Mesenchymal stem cell (in vitro differentiated cells and primary cell): ENCODE measurements around the gene BABAM2.

Source experiments
- DNase-seq: peaks from one replicate; pipeline ENCODE4 v3.0.0-alpha.2; 2013
- H2AFZ ChIP-seq: one replicate; pipeline ENCODE4 v1.6.1; 2013; ENCODE audit warnings: low read depth, mild to moderate bottlenecking, control low read depth, inconsistent platforms, low read length, moderate library complexity
- H2AK5ac ChIP-seq: 2 replicates; pipeline ENCODE4 v1.6.1; 2013; ENCODE audit warnings: low read length, moderate library complexity, mild to moderate bottlenecking, inconsistent platforms; ENCODE audit not compliant: severe bottlenecking
- H2BK120ac ChIP-seq: one replicate; pipeline ENCODE4 v1.6.1; 2013; ENCODE audit warnings: low read depth, mild to moderate bottlenecking, inconsistent platforms, low read length, moderate library complexity
- H2BK12ac ChIP-seq, 2 experiments: one replicate each; pipeline ENCODE4 v1.6.1; 2013; ENCODE audit warnings: inconsistent platforms in 2 of 2, low read length in 2 of 2, mild to moderate bottlenecking in 2 of 2, moderate library complexity in 2 of 2, control low read depth in 1 of 2
- H2BK15ac ChIP-seq: one replicate; pipeline ENCODE4 v1.6.1; 2013; ENCODE audit warnings: mild to moderate bottlenecking, low read depth, inconsistent platforms; ENCODE audit not compliant: poor library complexity, severe bottlenecking
- H2BK5ac ChIP-seq: 2 replicates; pipeline ENCODE4 v1.6.1; 2013; ENCODE audit warnings: low read depth, mild to moderate bottlenecking, low read length, control low read depth, inconsistent platforms; ENCODE audit not compliant: poor library complexity, severe bottlenecking
- H3K14ac ChIP-seq, 2 experiments: one replicate each; pipeline ENCODE4 v1.6.1; 2013; ENCODE audit warnings: inconsistent platforms in 2 of 2, low read length in 2 of 2, control low read depth in 1 of 2, mild to moderate bottlenecking in 1 of 2, moderate library complexity in 1 of 2
- H3K18ac ChIP-seq, 2 experiments: one replicate each; pipeline ENCODE4 v1.6.1; 2013; ENCODE audit warnings: inconsistent platforms in 2 of 2, low read length in 2 of 2, control low read depth in 1 of 2, low read depth in 1 of 2, mild to moderate bottlenecking in 1 of 2
- H3K23ac ChIP-seq, 2 experiments: one replicate each; pipeline ENCODE4 v1.6.1; 2013; ENCODE audit warnings: inconsistent platforms in 2 of 2, low read length in 2 of 2, mild to moderate bottlenecking in 2 of 2, moderate library complexity in 2 of 2, control low read depth in 1 of 2
- H3K27ac ChIP-seq: 2 replicates; pipeline ENCODE4 v1.5.1; 2013; ENCODE audit warnings: mild to moderate bottlenecking, moderate library complexity, low read length, control low read depth, inconsistent platforms; ENCODE audit not compliant: poor library complexity, severe bottlenecking
- H3K27me3 ChIP-seq, 2 experiments: 2 replicates each; pipeline versions ENCODE4 v1.6.1 to v1.7.0; 2013; ENCODE audit warnings: low read length in 2 of 2, mild to moderate bottlenecking in 2 of 2, moderate library complexity in 2 of 2, control low read depth in 1 of 2, inconsistent platforms in 1 of 2; ENCODE audit not compliant: control insufficient read depth in 1 of 2, insufficient read depth in 1 of 2
- H3K36me3 ChIP-seq, 2 experiments: 2 replicates each; pipeline versions ENCODE4 v1.6.1 to v1.7.0; 2013; ENCODE audit warnings: low read length in 2 of 2, control low read depth in 1 of 2, inconsistent platforms in 1 of 2, low read depth in 1 of 2, mild to moderate bottlenecking in 1 of 2; ENCODE audit not compliant: insufficient read depth in 2 of 2, control insufficient read depth in 1 of 2
- H3K4ac ChIP-seq, 2 experiments: one replicate each; pipeline ENCODE4 v1.6.1; 2013; ENCODE audit warnings: inconsistent platforms in 2 of 2, low read length in 2 of 2, mild to moderate bottlenecking in 2 of 2, moderate library complexity in 2 of 2, control low read depth in 1 of 2, low read depth in 1 of 2
- H3K4me1 ChIP-seq: 2 replicates; pipeline ENCODE4 v1.6.1; 2013; ENCODE audit warnings: low read depth, low read length, control low read depth; ENCODE audit not compliant: control insufficient read depth, insufficient read depth
- H3K4me2 ChIP-seq: 2 replicates; pipeline ENCODE4 v1.6.1; 2013; ENCODE audit warnings: low read length, mild to moderate bottlenecking, inconsistent platforms; ENCODE audit not compliant: poor library complexity, severe bottlenecking
- H3K4me3 ChIP-seq, 2 experiments: 2 replicates each; pipeline versions ENCODE4 v1.5.1 to v1.7.0; 2013; ENCODE audit warnings: low read length in 2 of 2, mild to moderate bottlenecking in 2 of 2, control low read depth in 1 of 2, low read depth in 1 of 2; ENCODE audit not compliant: insufficient read depth in 1 of 2
- H3K79me1 ChIP-seq: replicated peaks from 2 replicates; pipeline ENCODE4 v1.6.1; 2013; ENCODE audit warnings: mild to moderate bottlenecking, control low read depth, low read length, inconsistent platforms; ENCODE audit not compliant: poor library complexity, severe bottlenecking
- H3K9ac ChIP-seq: 2 replicates; pipeline ENCODE4 v1.7.0; 2013; ENCODE audit warnings: mild to moderate bottlenecking, low read length, moderate library complexity
- H3K9me3 ChIP-seq: 2 replicates; pipeline ENCODE4 v1.7.0; 2013; ENCODE audit warnings: mild to moderate bottlenecking, low read length; ENCODE audit not compliant: control insufficient read depth
- H4K8ac ChIP-seq: one replicate; pipeline ENCODE4 v1.6.1; 2013; ENCODE audit warnings: inconsistent platforms, mild to moderate bottlenecking, low read length, moderate library complexity
- H4K91ac ChIP-seq: one replicate; pipeline ENCODE4 v1.6.1; 2013; ENCODE audit warnings: mild to moderate bottlenecking, low read length, inconsistent platforms
- WGBS: methylation state at CpG from one replicate; pipeline ENCODE4 v1.1.7; 2013; ENCODE audit warnings: mixed read lengths; 5-methylcytosine and 5-hydroxymethylcytosine counted together

BABAM2 gene

GRCh38 chr2:28046921-28047320, 156.4 kb downstream of the BABAM2 start:
- H3K4ac ChIP-seq: peak overlapping the region in 1 of 2 experiments; percentile 53
- H3K36me3 ChIP-seq: peaks cover 0 to 6% of the 10 kb centered on the region in 2 experiments
- H3K14ac ChIP-seq: no peak overlapping the region
- H2AFZ ChIP-seq: no peak overlapping the region
- H2AK5ac ChIP-seq: peak overlapping the region; percentile 86
- H3K79me1 ChIP-seq: peaks cover 3% of the 10 kb centered on the region
- H3K27ac ChIP-seq: no peak overlapping the region
- H3K4me3 ChIP-seq: no peak overlapping the region
- no peak overlapping the region for H2BK120ac ChIP-seq
- H3K23ac ChIP-seq: no peak overlapping the region
- H3K9ac ChIP-seq: peak overlapping the region; percentile 56
- H3K4me2 ChIP-seq: no peak overlapping the region
- H3K27me3 ChIP-seq: no peaks in the 10 kb centered on the region
- no peak for DNase-seq
- peaks cover 1% of the 10 kb centered on the region for H3K4me1 ChIP-seq
- H3K18ac ChIP-seq: no peak overlapping the region
- no peak overlapping the region for H2BK5ac ChIP-seq
- no peak overlapping the region for H2BK12ac ChIP-seq
- H4K8ac ChIP-seq: no peak overlapping the region
- WGBS: no CpG with 5 or more reads among the region's 2 CpGs
- H3K9me3 ChIP-seq: no peaks in the 10 kb centered on the region
- no peak overlapping the region for H2BK15ac ChIP-seq
- H4K91ac ChIP-seq: no peak overlapping the region

DNA sequence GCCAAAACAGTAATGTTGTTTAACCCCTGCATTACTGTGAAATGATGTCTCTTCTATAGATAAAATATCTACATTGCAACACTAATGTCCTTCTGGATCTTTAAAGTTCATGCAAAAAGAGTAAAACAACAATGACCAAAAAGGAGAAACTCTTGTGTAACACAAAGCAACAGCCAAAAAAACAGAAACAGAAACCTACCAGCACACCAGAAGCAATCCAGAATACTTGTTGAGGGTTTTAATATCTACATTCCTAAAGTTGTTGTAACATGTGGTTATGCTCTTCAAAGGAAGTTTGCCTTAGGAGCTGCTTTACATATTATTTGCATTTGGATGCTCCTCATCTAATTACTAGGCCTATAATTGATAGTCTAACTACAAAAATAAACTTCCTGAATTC, 157.2 kb downstream of the BABAM2 start:
- Histone ChIP-seq H4K8ac (no peak overlapping the region), H3K4me3 (no peak overlapping the region), H3K4ac (no peak overlapping the region), H3K27ac (no peak overlapping the region), H3K14ac (no peak overlapping the region), H2AFZ (no peak overlapping the region), H3K23ac (no peak overlapping the region), H3K79me1 (peaks cover 3% of the 10 kb centered on the region), H2BK5ac (no peak overlapping the region), H2BK15ac (no peak overlapping the region), H3K4me1 (peaks cover 1% of the 10 kb centered on the region), H3K4me2 (no peak overlapping the region), H2AK5ac (no peak overlapping the region), H3K36me3 (peaks cover 0 to 6% of the 10 kb centered on the region in 2 experiments), H3K9ac (peak overlapping the region; percentile 56), H3K9me3 (no peaks in the 10 kb centered on the region), H2BK120ac (no peak overlapping the region), H3K18ac (no peak overlapping the region), H3K27me3 (no peaks in the 10 kb centered on the region), H2BK12ac (no peak overlapping the region), H4K91ac (no peak overlapping the region)
- DNase-seq: peak; percentile 64

DNA sequence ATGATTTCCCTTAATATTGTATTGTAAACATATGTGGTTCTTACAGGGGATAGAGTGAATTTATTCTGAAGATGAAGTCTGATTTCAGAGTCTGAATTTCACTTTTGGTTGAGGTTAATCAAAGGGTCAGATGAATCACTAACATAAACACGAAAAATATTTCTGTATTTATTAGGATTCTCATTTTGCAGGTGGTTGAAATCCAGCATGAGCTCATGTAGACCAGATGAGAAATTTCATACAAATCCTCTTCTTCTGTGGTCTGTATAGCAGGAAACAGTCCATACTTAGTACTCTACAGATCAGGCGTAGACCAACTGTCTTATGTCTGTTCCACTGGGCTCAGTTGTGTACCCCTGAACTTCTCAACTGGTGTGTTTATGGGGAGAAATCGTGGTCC, 157.8 kb downstream of the BABAM2 start:
- H3K79me1 ChIP-seq: peaks cover 3% of the 10 kb centered on the region
- 100% methylated on average over 2 of the region's 3 CpGs for WGBS
- H2BK15ac ChIP-seq: no peak overlapping the region
- no peak overlapping the region for H3K23ac ChIP-seq
- H3K4me3 ChIP-seq: no peak overlapping the region
- H4K8ac ChIP-seq: no peak overlapping the region
- H4K91ac ChIP-seq: no peak overlapping the region
- H2AK5ac ChIP-seq: peak overlapping the region; percentile 94
- no peak overlapping the region for H3K18ac ChIP-seq
- H3K27me3 ChIP-seq: no peaks in the 10 kb centered on the region
- H3K14ac ChIP-seq: no peak overlapping the region
- no peak overlapping the region for H3K4me2 ChIP-seq
- H2BK5ac ChIP-seq: no peak overlapping the region
- H3K4ac ChIP-seq: no peak overlapping the region
- H3K36me3 ChIP-seq: peaks cover 0 to 6% of the 10 kb centered on the region in 2 experiments
- no peak for DNase-seq
- peak overlapping the region; percentile 33 for H3K9ac ChIP-seq
- H2BK120ac ChIP-seq: no peak overlapping the region
- peak overlapping the region; percentile 59 for H3K27ac ChIP-seq
- no peak overlapping the region for H2AFZ ChIP-seq
- no peak overlapping the region for H2BK12ac ChIP-seq
- H3K9me3 ChIP-seq: no peaks in the 10 kb centered on the region
- peaks cover 1% of the 10 kb centered on the region for H3K4me1 ChIP-seq

DNA sequence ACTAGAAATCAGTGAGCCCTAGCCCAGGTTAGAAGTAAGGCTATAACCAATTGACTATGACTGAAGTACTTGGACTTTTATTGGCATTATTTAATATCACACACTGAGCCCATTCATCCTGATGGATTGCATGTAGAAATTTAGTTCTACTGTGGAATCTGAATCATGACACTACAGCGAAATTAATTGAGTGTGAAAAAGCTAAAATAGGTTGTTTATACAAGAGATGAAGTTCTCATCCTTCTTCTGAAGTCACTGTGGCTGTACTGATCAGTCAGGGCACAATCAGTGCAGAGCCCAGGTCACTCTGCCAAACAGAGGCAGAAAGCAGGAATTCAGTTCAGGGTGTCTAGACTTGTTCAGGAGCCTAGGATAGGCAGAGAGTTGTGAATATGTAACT, 158.9 kb downstream of the BABAM2 start:
- Histone ChIP-seq H2BK5ac (no peak overlapping the region), H3K23ac (no peak overlapping the region), H2BK15ac (no peak overlapping the region), H3K27ac (peak overlapping the region; percentile 36), H3K27me3 (no peaks in the 10 kb centered on the region), H3K79me1 (peaks cover 2% of the 10 kb centered on the region), H4K91ac (no peak overlapping the region), H2BK12ac (no peak overlapping the region), H3K18ac (no peak overlapping the region), H3K36me3 (peaks cover 0 to 6% of the 10 kb centered on the region in 2 experiments), H3K4me2 (no peak overlapping the region), H3K4me3 (no peak overlapping the region), H3K9me3 (no peaks in the 10 kb centered on the region), H3K9ac (no peak overlapping the region), H2AK5ac (peak overlapping the region; percentile 53), H3K4me1 (peaks cover 1% of the 10 kb centered on the region), H2AFZ (no peak overlapping the region), H3K4ac (no peak overlapping the region), H3K14ac (no peak overlapping the region), H4K8ac (no peak overlapping the region), H2BK120ac (no peak overlapping the region)
- DNase-seq: no peak
- 94% methylated on average over 1 of the region's 1 CpG for WGBS
